D721Med (cell line): Measurements from ENCODE around the gene LCN1.

Source experiments
- DNase-seq: peaks from one replicate; pipeline ENCODE4 v3.0.0; 2011; ENCODE audit warnings: low spot score; ENCODE audit not compliant: insufficient read length
- FAIRE-seq: peaks from 2 replicates; lab custom pipeline; 2011; peaks lifted over from hg19 to GRCh38; lab: Jason Lieb, UNC
- TF ChIP-seq, protein P1 (sequence below): IDR thresholded peaks from 2 replicates; pipeline ENCODE4 v1.5.1; 2012; ENCODE audit warnings: mild to moderate bottlenecking, control low read depth; ENCODE audit not compliant: insufficient read depth; ENCODE audit errors: missing control alignments

Gene LCN1

GRCh38 chr9:135515083-135515951 is 5.9 kb upstream of the LCN1 start:
- DNase-seq (no peak), FAIRE-seq (no peak)
- TF ChIP-seq, protein P1, sequence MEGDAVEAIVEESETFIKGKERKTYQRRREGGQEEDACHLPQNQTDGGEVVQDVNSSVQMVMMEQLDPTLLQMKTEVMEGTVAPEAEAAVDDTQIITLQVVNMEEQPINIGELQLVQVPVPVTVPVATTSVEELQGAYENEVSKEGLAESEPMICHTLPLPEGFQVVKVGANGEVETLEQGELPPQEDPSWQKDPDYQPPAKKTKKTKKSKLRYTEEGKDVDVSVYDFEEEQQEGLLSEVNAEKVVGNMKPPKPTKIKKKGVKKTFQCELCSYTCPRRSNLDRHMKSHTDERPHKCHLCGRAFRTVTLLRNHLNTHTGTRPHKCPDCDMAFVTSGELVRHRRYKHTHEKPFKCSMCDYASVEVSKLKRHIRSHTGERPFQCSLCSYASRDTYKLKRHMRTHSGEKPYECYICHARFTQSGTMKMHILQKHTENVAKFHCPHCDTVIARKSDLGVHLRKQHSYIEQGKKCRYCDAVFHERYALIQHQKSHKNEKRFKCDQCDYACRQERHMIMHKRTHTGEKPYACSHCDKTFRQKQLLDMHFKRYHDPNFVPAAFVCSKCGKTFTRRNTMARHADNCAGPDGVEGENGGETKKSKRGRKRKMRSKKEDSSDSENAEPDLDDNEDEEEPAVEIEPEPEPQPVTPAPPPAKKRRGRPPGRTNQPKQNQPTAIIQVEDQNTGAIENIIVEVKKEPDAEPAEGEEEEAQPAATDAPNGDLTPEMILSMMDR: no peak

DNA sequence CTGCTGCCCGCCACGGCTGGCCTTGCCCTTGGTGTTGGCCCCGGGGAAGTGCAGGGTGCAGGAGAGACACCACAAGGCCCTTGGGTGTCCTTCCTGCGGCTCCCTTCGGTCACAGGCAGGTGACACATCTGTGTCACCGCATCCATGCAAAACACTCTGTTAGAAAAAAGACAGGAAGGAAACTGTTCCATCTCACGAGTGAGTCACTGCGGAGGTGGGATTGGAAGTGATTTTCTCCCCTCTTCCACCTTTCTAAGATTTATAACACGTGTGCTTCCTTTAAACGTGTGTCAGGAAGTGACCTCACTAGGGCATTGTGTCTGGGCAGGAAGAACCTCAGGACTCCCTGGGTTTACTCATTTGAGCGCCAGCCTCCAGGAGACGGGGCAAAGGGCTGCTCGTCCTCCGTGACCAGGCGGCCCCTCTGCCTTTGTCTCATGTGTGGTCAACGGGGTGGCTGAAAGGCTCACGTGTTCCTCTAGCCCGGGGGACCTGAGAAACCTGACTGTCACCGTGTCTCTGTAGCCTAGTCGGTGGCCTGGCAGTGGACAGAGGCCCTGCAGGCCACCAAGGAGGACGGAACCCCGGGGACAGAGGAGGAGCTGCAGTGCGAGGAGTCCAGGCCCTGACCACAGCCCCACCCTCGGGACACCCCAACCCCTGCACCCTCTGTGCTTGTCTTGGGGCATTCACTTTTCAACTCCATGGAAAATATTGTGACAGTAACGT is 4.9 kb upstream of the LCN1 start:
- DNase-seq (no peak), FAIRE-seq (no peak)
- TF ChIP-seq, protein P1: no peak

DNA sequence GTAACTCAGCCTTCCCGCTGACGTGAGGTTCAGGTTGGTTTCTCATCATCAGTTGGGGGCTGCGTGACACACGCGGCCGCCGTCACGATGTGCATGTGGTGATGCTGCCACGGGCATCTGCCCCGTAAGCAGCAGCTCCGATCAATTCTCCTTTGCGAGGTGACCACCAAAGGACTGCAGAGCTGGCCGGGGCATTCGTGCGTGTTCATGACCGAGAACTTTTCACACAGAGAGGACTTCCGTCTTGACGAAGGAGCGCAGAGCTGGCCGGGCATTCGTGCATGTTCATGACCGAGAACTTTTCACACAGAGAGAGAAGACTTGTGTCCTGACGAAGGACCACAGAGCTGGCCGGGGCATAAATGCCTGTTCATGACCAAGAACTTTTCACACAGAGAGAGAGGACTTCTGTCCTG is 3.8 kb upstream of the LCN1 start:
- DNase-seq (no peak), FAIRE-seq (no peak)
- TF ChIP-seq, protein P1: no peak

DNA sequence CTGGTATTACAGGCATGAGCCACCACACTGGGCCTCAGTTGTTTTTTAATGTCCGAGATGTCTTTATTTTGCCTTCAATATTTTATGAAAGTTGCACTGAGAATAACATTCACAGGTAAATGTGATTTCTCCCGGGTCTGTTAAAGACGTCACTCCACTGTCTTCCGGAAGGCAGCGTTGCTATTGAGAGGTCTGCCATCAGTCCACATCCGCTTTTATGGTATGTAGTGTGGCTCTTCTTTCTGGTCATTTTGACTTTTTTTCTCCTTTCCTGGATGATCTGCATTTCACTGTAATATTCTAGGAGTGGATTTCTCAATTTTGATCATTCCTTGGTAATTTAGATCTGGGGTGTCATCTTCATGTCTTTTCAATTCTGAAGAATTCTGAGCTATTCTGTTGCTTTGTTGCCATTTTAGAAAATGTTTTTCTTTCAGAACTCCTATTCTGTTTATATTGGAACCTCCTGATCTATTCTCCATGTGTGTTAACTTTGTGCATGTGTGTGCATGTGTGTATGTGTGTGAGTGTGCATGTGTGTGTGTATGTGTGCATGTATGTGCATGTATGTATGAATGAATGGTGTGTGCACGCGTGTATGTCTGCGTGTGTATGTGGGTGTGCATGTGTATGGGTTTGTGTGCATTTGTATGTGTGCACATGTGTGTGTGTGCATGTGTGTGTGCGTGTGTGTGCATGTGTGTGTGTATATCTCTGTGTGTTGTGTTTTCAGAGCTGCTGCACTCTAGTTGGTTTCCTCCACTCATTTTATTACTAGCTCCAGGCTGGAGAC is 1.9 kb upstream of the LCN1 start:
- no peak for DNase-seq
- no peak for FAIRE-seq
- TF ChIP-seq, protein P1: no peak

DNA sequence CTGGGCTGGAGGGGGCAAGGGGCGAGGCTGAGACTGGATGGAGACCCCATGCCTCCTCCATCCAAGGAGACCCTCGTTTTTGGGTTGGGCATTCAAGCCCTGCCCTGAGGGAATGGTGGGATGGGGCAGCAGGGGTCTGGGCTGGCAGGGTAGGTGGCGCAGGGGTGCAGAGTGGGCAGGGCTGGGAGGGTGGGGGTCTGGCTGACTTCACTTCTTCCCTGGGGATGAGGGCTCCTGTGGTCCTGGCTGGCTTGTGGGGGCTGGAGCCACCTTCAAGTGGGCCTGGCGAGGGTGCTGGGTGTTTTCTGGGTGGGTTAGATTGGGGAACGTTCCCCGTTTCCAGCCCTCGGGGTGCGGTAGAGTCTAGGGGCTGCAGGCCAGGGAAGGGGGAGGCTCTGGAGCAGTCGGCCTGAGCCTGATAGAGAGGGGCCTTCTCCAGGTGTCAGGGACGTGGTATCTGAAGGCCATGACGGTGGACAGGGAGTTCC is 412 bp downstream of the LCN1 start:
- no peak for DNase-seq
- no peak for FAIRE-seq
- TF ChIP-seq, protein P1: no peak

DNA sequence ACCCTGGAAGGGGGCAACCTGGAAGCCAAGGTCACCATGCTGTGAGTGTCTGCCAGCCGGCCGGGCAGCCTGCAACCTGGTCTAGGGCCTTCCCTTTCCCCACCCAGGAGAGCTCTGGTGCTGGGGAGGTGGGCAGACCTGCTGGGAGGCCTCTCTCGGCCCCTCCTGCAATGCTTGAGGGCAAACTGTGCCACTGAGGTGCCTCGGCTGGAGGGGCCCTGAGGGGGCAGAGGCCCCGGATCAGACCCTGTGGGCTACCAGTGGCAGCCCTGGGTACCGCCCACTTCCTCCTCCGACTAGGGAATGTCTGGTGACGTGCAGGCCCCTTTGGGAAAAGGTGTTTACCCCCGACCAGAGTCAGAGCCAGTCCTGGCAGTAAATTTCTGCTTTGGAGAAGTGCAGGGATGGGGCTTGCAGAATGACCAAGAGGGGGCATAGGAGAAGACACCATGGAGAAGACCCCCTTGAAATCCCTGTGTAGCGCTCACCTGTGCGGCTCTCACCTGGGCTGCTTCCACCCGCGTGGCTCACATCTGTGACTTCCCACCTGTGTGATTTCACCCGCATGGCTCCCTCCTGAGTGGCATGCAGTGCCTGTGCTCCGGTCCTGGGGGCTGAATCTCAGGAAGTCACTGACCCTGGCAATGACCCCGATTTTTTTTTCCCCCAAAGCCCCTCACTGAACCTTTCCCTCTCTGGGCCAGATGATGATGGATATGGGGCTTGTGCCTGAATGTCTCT is 1.1 kb downstream of the LCN1 start:
- FAIRE-seq: no peak
- no peak for DNase-seq
- TF ChIP-seq, protein P1: no peak
